Activated CD4-positive, CD25-positive, alpha-beta regulatory T cell treated with anti-CD3 and anti-CD28 coated beads, Interleukin-2, amount 50 U/mL, for 24 hours (primary cell): ENCODE measurements around the gene RYR2.
"Not testable (repeated sequence)": the region's sequence is repeated elsewhere in the genome, so short reads cannot be mapped to it uniquely, and the experiment has no call there.

Experiments used
- ATAC-seq, 2 donors: fragments of 150-1000 bp; cut with Tn5 transposase; one replicate each; pipeline ENCODE4 v1.10.0; 2021; ENCODE audit warnings: mild to moderate bottlenecking in 1 of 2, moderate library complexity in 1 of 2

Gene RYR2

DNA sequence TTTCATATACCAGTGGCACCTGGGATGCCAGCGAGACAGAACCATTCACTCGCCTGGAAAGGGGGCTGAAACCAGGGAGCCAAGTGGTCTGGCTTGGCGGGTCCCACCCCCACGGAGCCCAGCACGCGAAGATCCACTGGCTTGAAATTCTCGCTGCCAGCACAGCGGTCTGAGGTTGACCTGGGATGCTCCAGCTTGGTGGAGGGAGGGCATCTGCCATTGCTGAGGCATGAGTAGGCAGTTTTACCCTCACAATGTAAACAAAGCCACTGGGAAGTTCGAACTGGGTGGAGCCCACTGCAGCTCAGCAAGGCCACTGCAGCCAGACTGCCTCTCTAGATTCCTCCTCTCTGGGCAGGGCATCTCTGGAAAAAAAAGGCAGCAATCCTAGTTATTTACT, 778.6 kb downstream of the RYR2 start:
- not testable (repeated sequence) for ATAC-seq

DNA sequence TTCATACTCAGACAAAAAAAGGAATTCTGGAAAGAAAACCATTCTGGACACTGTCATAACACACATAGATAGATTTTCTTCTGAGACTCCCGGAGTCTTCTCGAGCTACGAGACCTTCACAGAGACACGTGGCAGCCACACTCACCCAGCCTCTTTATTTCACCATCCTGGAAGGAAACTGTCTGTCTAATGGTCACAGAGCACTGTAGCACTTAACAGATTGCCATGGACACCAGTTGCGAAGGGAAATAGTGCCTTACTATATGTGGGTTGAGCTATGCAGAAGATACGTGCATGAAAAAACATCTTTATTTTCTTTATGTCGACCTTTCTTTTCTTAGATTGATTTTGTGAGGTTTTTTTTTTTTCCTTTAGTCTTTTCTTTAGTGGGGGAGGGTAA, 790.9 kb downstream of the RYR2 start:
- ATAC-seq: no peak

DNA sequence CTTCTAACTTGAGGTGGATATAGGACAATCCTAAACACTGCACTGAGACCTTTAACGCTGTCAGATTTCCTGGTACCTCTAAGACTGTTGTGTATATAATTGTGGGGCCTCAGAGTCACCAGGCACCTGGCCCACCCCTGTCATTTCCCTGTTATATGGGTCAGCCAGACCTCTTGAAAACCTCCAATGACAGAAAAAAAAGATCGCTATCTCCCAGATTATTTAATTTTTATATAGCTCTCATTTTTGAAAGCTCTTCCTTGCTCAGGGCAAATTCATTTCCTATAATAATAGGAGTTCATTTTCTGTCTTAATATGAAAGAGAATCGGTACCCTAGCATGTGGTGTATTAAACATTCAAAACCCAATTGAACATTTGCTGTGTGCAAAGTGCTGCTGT, 792.1 kb downstream of the RYR2 start:
- ATAC-seq: no peak

DNA sequence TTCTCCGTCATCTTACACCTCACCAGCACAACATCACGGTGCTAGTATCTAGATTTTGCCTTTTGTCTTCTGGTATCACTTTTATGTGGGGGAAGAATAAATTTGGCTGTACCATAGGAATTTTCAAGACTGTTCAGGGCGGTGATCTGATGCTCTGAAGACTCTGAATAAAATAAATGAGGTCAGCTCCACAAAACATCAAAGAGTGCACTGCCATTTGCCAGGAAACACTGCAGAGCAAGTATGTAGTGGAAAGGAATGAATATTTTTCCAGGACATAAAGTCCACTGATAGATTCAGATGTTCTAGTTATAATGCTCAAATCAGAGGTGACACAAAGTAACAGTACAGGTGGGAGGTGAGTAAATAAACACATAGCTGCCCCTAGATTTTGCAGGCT, 792.5 kb downstream of the RYR2 start:
- no peak for ATAC-seq

DNA sequence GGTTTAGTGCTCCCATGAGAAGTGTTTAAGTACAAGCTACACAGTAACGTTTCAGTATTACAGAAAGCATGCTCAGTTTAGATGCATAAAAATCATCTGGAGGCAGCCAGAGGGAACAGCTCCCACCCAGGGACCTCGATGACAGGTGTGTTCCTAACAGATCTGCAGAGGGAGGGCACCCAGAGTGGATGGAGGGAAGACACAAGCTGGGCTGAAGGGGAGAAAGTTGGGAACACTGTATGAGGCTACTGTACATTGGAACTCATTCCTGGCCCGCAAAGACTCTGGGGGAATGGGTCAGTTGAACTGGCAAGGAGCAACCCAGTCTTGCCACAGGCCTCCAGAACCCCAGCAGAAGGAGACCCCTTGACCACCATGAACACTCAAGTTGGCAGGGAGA, 796.3 kb downstream of the RYR2 start:
- ATAC-seq: no peak

DNA sequence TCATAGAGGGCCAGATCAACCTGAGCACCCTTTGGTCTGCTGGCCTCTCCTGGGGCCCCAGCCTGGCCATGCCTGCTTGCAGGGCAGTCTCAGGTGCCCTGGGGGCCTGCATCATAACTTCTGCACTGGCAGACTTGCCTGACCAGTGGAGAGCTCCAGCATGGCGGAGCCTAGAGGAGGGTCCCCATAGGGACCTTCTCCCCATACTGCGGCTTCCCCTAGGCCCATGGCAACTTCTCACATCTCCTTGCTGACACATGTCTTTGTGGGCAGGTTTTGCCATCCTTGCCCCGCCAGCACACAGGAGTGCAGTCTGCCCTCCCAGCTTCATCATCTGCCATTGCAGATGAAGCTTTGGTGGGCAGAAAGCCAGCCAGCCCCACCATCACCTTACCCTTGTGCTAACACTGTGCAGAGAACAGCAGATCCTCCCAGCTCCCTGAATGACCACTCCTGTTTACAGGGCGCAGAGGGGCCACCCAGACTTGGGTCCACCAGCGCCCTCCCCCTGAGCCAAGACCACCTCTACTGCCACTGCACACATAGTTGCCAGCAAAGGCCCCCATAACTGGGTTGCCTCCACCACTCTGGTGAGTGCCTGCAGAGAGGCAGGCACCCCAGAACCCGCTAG, 797.0 kb downstream of the RYR2 start:
- no peak for ATAC-seq

DNA sequence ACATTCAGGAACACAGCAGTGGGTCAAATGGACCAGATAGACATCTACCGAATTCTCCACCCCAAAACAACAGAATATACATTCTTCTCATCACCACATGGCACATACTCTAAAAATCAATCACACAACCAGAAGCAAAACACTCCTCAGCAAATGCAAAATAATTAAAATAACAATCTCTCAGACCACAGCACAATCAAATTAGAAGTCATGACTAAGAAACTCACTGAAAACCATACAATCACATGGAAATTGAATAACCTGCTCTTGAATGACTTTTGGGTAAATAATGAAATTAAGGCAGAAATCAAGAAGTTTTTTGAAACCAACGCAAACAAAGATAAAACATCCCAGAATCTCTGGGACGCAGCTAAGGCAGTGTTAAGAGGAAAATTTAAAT, 799.5 kb downstream of the RYR2 start:
- ATAC-seq: no peak

DNA sequence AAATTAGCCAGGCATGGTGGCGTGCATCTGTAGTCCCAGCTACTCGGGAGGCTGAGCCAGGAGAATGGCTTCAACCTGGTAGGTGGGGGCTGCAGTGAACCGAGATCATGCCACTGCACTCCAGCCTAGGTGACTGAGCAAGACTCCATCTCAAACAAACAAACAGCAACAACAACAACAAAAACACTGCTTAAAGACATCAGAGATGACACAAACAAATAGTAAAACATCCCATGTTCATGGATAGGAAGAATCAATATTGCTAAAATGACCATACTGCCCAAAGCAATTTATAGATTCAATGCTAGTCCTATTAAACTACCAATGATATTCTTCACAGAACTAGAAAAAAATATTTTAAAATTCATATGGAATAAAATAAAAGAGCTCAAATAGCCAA, 801.5 kb downstream of the RYR2 start:
- ATAC-seq: not testable (repeated sequence)

DNA sequence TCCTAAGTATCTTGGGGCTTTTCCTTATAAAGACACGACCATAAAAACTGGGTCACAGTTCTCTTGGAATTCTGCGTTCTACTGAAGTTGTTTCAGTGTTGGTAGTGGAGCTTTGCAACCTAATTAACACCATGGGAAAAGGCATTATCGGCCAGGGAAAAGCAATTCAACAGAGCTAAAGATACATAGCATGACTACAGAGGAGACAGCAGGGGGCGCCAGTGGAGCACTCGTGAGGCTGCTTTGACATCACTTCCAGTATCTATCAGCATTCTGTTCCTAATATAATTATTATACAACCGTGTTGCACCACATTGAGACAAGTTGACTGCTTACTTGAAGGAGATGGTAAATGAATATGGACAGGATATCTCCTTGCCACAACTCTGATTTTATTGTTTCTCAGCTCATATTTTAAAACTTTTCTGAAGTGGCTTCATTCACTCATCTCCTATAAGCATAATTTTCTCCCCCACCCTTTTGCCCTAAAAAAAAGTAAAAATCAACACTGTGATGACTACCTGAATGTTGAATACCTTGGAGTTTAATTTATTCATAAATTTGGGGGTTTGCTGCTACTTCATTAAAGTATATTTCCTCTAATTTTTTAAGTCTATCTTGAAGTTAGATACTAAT, 809.3 kb downstream of the RYR2 start:
- ATAC-seq: no peak

DNA sequence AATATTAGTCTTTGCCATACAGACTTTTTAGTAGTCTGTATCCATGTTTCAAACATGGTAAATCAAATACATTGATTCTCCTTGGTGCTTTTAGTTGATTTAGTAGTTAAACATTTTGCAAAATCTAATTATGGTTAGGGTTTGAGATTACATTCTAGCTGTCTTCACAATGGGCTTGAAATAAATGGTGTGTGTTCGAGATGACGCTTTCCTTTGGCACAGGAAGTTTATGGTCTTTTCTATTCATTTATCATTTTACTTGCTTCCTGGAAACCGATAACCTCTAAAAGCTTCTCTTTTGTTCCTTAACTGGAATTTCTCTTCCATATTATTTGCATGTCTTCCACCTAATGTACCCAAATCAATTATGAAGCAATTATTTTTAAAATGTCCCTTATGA, 810.4 kb downstream of the RYR2 start:
- no peak for ATAC-seq

DNA sequence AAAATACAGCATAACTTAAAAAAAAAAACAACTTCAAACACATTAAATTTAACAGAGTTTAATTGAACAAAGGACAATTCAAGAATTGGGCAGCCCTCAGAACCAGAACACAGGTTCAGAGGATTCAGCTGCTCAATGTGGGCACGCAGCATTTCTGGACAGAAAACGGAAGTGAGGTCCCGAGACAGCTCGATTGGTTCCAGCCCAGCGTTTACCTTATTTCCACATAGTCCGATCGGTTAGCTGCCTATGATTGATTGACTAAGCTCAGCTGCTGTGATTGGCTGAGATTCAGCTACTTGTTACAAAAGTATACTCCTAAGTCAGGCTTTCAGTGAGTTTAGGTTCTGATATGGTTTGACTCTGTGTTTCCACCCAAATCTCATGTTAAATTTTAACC, 815.5 kb downstream of the RYR2 start:
- ATAC-seq: no peak

DNA sequence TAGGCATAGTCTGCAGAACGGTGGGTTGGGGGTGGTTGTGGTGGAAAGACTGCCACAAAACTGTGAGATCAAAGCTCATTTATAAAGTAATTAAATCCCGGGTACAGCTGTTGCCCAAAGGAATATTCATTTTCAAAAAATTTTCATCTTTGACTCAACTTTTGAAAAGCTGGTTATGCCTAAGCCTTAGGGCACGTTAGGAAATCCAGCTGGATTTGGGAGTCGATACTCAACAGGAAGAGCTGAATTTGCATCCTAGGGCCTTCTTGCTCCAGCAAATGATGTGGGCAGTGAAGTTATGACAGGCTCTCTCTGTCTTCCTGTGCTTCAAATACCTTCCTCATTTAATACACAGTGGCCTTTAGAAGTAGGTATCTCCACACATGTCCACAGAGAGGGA, 817.0 kb downstream of the RYR2 start:
- ATAC-seq: no peak

DNA sequence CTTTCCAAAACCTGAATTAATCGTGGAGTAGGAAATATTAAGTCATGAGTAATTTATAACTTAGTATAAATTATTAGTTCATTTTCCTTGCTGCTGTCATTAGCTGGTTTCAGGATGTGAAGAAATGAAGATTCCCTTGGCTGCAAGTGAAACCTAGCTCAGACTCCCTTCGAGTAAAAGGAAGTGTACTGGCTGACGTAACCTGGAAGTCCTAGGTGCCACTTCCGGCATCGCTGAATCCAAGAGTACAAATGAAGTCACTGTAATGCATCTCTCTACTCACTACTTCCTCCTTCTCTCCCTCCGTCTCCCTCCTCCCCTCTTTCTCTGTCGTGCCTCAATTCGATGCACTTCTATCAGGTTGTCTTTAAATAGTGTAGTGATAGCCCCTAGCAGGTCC, 820.0 kb downstream of the RYR2 start:
- no peak for ATAC-seq

DNA sequence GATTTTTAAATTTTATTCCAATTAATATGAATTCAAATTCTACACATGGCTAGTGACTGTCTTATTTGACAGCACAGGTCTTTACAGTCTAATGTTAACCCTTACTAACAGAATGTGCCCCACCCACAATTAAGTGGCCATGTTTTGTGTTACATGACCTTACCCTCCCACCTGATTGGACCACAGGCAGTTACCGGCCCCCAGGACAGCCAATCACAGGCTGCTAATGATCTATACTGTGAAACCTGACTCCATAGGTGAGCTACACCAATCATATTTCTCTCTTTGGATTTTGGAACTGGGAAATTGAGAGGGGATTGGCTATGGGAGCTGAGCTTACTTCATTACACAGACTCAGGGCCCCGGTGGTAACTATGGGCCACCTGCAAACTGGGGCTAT, 821.2 kb downstream of the RYR2 start:
- ATAC-seq: no peak

DNA sequence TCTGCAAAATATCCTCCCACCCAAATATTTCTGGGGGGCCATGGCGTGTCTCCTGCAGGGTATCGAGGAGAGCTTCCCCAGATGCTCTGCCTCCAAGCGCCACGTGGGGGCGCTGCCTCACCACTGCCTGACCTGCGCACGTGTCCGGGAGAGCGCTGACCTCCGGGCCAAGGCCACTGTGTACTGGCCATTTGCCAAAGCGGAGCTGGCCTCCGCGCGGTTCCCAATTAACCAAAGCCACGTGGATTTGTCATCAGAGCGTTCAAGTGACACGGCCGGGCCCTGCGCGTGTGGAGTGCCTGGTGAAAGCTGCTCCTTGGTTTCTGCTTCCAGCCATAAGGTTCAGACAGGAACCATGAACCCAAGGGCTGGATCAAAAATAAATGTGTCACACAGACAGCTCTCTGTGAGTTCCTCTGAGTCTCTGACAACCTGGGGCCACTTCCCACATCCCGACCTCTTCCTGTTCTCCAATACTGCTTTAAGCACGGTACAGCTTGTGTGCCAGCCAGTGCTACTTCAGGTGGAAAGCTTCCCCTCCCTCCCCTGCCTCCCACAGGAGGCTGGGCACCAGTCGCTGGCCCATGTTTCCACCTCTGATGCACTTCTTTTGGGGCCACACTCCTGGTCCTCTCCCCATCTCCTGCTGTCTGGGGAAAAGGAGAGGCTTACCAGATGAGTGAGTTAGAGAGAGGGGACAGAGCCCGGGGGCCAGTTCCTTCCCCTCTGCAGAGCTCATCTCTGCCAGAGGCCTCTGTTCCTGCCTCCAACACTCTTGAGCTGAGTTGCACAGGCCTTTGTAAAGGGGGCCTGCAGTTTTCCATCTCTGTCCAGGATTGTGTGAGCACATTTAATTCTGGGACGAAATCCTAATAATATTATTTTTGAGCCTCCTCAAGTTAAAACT, 822.6 kb downstream of the RYR2 start:
- ATAC-seq: no peak

DNA sequence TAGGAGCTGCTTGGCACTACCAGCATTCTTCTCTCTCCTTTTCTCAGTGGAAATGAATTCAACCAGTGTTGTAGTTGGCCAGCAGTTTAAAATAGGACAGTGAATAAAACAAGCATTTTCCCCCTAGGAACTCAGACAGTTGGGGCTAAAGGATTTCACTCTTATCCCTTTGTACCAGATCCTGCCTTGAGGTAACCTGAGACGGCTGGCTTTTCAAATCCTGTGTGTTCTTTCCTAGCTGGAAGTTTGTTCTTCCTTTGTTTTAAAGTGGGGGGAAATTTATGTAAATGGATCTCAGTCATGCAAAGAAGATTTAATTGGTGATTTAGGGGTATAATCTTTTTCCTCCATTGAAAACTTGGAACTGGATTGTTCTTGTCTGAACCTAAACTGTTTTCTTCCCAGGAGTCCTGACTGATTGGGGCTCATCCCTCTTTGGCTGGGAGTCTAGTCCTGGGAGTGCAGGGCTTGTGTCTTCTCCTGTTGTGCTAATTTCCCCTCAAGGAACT, 825.5 kb downstream of the RYR2 start:
- no peak for ATAC-seq

DNA sequence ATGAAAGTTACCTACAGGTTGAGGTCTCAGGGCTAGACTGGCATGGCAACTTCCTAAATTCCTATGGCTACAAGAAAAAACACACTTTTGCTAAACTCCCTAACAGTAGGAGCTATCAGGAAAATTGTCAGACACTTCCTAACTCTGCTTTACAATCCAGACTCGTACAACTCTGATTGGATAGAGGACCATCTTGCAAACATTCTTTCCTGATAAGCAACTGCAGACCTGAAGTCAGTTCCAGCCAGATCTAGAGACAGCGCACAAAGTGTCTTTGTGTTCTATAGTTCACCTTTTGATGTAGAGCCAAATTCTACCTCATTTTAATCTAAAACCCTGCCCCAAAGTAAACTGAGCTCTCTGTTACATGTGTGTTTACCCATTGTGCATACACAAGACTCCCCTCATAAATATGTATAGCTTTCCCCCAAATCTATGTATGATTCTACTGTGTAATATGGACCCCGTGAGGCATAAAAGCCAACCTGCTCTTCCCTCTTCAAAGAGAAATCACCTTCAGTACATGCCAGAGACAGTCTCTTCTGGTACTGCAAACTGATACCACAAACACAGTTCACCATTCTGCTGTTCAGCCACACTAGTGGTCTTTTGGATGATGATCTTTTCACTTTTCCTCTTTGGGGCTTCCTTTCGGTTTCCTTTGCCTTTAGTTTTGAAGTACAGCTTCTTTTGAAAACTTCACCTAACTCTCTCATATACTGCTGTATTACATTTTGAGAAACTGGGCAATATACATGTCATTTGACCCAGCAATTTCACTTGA, 827.0 kb downstream of the RYR2 start:
- ATAC-seq: no peak

DNA sequence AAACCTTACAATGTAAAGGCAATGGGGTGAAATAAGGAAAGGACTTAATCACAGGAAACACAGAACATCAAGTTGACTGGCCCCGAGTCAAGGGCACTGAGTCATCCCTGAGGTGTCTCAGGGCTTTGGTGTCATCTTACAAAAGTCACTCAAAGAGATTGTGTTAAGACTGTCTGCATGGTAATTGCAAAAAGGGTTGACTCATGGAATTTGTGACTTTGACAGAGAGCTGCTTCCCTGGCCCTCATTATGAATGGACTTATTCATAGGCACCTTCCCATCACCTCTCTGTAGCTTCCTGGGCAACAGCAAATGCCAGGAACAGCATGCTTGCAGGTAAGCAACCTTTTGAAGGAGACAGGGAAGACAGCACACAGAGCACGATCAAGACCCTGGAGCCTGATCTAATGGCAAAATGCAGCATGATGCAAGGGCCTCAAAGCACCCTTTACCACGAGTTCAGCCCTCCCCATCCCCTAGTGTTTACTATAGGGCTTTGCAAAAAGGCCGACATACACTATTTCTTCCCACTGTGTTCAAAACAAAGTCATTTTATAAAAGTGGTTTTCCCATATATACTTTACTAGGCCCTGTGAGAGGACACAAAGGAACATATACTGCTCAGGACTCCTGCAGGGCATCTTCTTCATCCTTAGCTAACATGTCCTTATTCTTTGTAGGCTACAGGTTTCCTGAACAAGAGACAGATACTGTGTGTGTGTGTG, 831.7 kb downstream of the RYR2 start:
- ATAC-seq: no peak

DNA sequence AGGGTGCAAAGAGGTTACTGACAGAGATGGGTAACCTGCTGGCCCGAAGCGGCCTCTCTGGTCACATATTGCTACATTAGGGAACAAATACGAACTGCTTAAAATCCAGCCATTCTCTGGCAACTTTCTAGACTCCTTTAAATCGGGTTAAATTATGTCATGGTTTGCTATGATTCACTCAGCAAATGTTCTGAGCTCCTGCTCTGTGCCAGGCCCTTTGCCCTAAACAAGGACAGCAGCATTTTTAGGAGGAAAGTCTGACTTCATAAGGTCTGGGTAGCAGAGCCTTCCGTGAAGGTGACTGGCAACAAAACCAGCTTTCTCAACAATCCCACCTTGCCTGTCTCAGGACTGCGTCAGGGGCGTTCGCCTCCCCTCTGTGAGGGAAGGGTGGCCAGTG, 833.3 kb downstream of the RYR2 start:
- no peak for ATAC-seq

DNA sequence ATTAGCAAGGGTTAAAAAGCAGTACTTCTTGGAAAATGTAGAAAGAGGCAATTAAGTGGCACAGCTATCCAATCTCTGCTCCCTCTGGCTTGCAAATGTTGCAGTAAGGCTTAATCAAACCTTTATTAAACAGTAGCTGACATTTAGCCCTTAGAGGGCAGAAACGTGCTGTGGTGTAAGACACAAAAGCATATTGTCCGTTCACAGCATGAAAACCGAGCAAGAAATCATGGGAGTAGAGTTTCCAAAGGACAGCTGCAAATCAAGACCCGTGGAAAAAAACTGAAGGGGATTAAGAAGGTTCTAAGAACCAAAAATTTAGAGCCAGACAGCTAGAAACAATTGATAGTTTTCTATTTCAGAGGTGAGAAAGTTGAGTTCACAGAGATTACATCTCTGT, 835.6 kb downstream of the RYR2 start:
- no peak for ATAC-seq

DNA sequence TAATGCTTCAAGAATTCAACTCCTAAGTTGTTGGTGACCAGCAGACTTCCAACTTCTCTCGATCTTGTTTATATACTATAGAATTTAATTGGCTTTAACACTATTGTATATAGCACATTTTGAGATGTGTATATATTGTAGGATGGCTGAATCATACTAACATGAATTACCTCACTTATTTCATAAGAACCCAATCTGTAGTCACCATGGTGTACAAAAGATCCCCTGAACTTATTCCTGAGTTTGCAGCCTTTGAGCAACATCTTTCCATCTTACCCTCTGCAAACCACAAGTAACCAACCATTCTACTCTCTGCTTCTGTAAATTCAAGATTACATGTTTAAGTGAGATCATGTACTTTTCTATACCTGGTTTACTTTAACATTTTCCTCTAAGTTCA, 836.4 kb downstream of the RYR2 start:
- no peak for ATAC-seq

DNA sequence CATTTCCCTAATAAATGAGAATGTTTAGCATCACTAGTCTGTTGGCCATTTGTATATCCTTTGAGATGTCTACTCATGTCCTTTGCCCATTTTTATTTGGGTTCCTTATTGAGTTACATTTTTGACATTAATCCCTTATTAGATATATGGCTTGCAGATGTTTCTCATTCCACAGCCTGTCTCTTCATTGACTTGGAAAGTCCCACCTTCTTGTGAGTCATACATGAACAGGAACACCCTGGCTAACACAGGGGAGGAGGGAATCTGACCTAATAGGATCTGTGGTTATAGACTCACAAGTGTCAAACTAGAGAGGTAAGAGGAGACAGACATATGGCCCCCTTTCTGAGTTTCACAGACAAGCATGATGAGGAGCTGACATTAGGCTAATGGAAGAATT, 837.2 kb downstream of the RYR2 start:
- no peak for ATAC-seq
